Measurements from ENCODE around the gene PRR11. TPM values are rescaled to one million over a fixed set of nuclear protein-coding genes. Genes with fewer than 3 reads are reported as not detected.

The PRR11 gene
- total RNA-seq (2021; fragmentation: NEBNext Ultra II Directional; extraction: Animal tissue kit (Norgen Biotek cat#: 25700)) (81.1 and 83.0 TPM in 2 replicates), polyA plus RNA-seq (2011; rRNA removed) (21.0 and 32.7 TPM in 2 replicates), polyA minus RNA-seq (2011; rRNA and poly(A)+ RNA removed) (70.8 and 84.5 TPM in 2 replicates)
- polyA plus RNA-seq (2011; cell fraction: cytosol; rRNA removed), result 25.3 TPM
- polyA plus RNA-seq (2011; cell fraction: nucleus; rRNA removed), result 74.3 TPM
- polyA plus RNA-seq (2012, experiment 1 of 2), result 38.5 to 52.6 TPM (median 49.0 TPM) in 4 replicates
- 15.5 TPM for polyA plus RNA-seq (2012, experiment 2 of 2)
- polyA plus RNA-seq (2013, experiment 1 of 2), result 168 TPM
- polyA plus RNA-seq (2013, experiment 2 of 2), result 133 TPM
- 29.8 TPM for polyA minus RNA-seq (2011; cell fraction: cytosol; rRNA and poly(A)+ RNA removed)
- polyA minus RNA-seq (2011; cell fraction: nucleus; rRNA and poly(A)+ RNA removed), result 148 TPM
- long read RNA-seq, experiment 1, result 0 reads
- long read RNA-seq, experiment 2, partial matches to known transcripts, result 3 of 9 reads
- long read RNA-seq, experiment 2, other reads (novel, unspliced or antisense), result 5 of 9 reads

- H2AFZ ChIP-seq (ENCODE audit: low read length), result no peak within 1 kb of the TSS; the same call in 1 of the 2 replicates
- H4K8ac ChIP-seq (ENCODE audit: extremely low read depth, insufficient read depth, low read length), result peak within 1 kb of the TSS; percentile 93
- POLR2A ChIA-PET (ENCODE audit: partially characterized antibody), result interaction anchor here (0.6 to 2.8 kb wide), 17 partner anchors 8 to 638 kb away, joined by 3 to 32 read pairs (median 5); partner anchors contain the start of genes CLTC, SMG8 and TRIM37
- H3K36me3 ChIP-seq (ENCODE audit: control insufficient read depth in 2 of 4, insufficient read depth in 4 of 4, low read length in 3 of 4), result no peaks in the 10 kb centered on the region; a peak in 1 of 8 replicates
- H3K79me2 ChIP-seq (ENCODE audit: control insufficient read depth in 1 of 2, insufficient read depth in 2 of 2, low read length in 2 of 2), result peaks cover 10 to 86% of the 10 kb centered on the region in 2 experiments
- no peak within 1 kb of the TSS for H4K91ac ChIP-seq (replicated peaks; ENCODE audit: insufficient read length, low read length)
- no peak within 1 kb of the TSS for H2BK120ac ChIP-seq (replicated peaks; ENCODE audit: low read depth, low read length)
- peak within 1 kb of the TSS; percentile 91 to 99 (median 98) for H3K9ac ChIP-seq (replicated peaks in 1 of 4; ENCODE audit: extremely low read depth in 1 of 4, low read depth in 3 of 4, low read length in 3 of 4)
- 0 out of 2 replicates have a peak within 1 kb of the TSS, but pooled peaks have one; percentile 25 for H2BK15ac ChIP-seq (ENCODE audit: low read length)
- no peaks in the 10 kb centered on the region for H3K27me3 ChIP-seq (replicated peaks in 1 of 4; ENCODE audit: control insufficient read depth in 3 of 4, extremely low read depth in 1 of 4, insufficient read depth in 3 of 4, low read length in 3 of 4)
- H2AK5ac ChIP-seq (ENCODE audit: low read depth, low read length), result peak within 1 kb of the TSS; percentile 98; the same call in 1 of the 2 replicates
- peak within 1 kb of the TSS; percentile 79 to 92 for H3K4me2 ChIP-seq (ENCODE audit: insufficient read depth in 1 of 2, low read depth in 2 of 2, low read length in 2 of 2)
- H3K27ac ChIP-seq (ENCODE audit: low read depth, low read length), result peak within 1 kb of the TSS; percentile 92
- CTCF ChIA-PET (ENCODE audit: partially characterized antibody), result interaction anchor here (0.9 to 2.2 kb wide), 5 partner anchors 8 to 383 kb away, joined by 3 to 9 read pairs (median 3); no protein-coding TSS in a partner anchor
- H3K79me1 ChIP-seq (ENCODE audit: low read depth, low read length), result no peaks in the 10 kb centered on the region
- FAIRE-seq (peak; percentile 95), DNase-seq (ENCODE audit: low read depth in 1 of 2, low spot score in 2 of 2) (peak in 1 of 2 experiments; percentile 80)
- peak within 1 kb of the TSS; percentile 95; the same call in 1 of the 2 replicates for H2BK12ac ChIP-seq (ENCODE audit: low read depth, low read length)
- H3K23ac ChIP-seq (ENCODE audit: insufficient read length), result no peak within 1 kb of the TSS
- H3K14ac ChIP-seq (ENCODE audit: insufficient read length), result peak within 1 kb of the TSS; percentile 74
- H3K4ac ChIP-seq (replicated peaks; ENCODE audit: insufficient read length, low read depth, low read length), result peak within 1 kb of the TSS; percentile 81
- H4K20me1 ChIP-seq (replicated peaks in 1 of 2; ENCODE audit: control insufficient read depth in 1 of 2, insufficient read depth in 2 of 2, low read length in 2 of 2), result peaks cover 0 to 3% of the 10 kb centered on the region in 2 experiments
- peaks cover 9% of the 10 kb centered on the region for H3K23me2 ChIP-seq (ENCODE audit: low read depth, low read length)
- H2BK20ac ChIP-seq (ENCODE audit: low read length), result no peak within 1 kb of the TSS
- H3K9me3 ChIP-seq (ENCODE audit: insufficient read depth in 2 of 2, low read depth in 1 of 2, low read length in 1 of 2), result no peaks in the 10 kb centered on the region
- H3K4me3 ChIP-seq (ENCODE audit: extremely low read depth in 1 of 4, insufficient read depth in 2 of 4, low read depth in 3 of 4, low read length in 4 of 4), result peak within 1 kb of the TSS; percentile 90 to 96 (median 94)
- peak within 1 kb of the TSS; percentile 99 for H2BK5ac ChIP-seq (ENCODE audit: low read depth, low read length)
- peak within 1 kb of the TSS; percentile 97 for H4K5ac ChIP-seq (ENCODE audit: insufficient read length, low read depth, low read length)
- 3% methylated on average over 25 of the region's 25 CpGs; no CpG with 5 or more reads in 1 of the 2 experiments for WGBS, 2 experiments (ENCODE audit: extremely low coverage in 1 of 2, insufficient coverage in 1 of 2, insufficient read length in 1 of 2, insufficient replicate concordance in 2 of 2, low coverage in 1 of 2, low lambda C conversion rate in 2 of 2, missing lambda C conversion rate in 1 of 2)
- H3K56ac ChIP-seq (replicated peaks; ENCODE audit: insufficient read length, low read depth, low read length), result peak within 1 kb of the TSS; percentile 89
- H3K18ac ChIP-seq (ENCODE audit: extremely low read depth, low read length), result peak within 1 kb of the TSS; percentile 99
- H3K4me1 ChIP-seq (replicated peaks in 1 of 4; ENCODE audit: control insufficient read depth in 3 of 4, insufficient read depth in 4 of 4, low read length in 3 of 4), result peaks cover 0 to 8% (median 3%) of the 10 kb centered on the region in 4 experiments; a peak in 4 of 7 replicates
- TF ChIP-seq RXRA (IDR thresholded peaks at IDR 0.05; ENCODE audit: insufficient read depth, low read depth, low read length) (no peak), SP1 (IDR thresholded peaks at IDR 0.05; ENCODE audit: low read depth, low read length) (0 out of 2 replicates have a peak, but pooled peaks have one; percentile 70), KDM5A (IDR thresholded peaks at IDR 0.05; ENCODE audit: low read length) (peak; percentile 53; the same call in 1 of the 2 replicates), CHD2 (IDR thresholded peaks at IDR 0.05; ENCODE audit: low read length) (0 out of 2 replicates have a peak, but pooled peaks have one; percentile 74), ASH2L (IDR thresholded peaks at IDR 0.05; ENCODE audit: low read length) (peak; percentile 36), PHF8 (conservative IDR thresholded peaks at IDR 0.05; ENCODE audit: low read depth, low read length) (peak; percentile 37; the same call in 1 of the 2 replicates), SIN3A (conservative IDR thresholded peaks at IDR 0.05 in 1 of 2, IDR thresholded peaks at IDR 0.05 in 1 of 2; ENCODE audit: low read depth in 1 of 2, low read length in 2 of 2) (peak; percentile 3 to 90; a peak in 3 of 4 replicates), TAF1 (IDR thresholded peaks at IDR 0.05; ENCODE audit: low read depth, low read length) (0 out of 2 replicates have a peak, but pooled peaks have one; percentile 27)
Measured at GRCh38 chr17:59155439-59156177, at the start of gene PRR11. Gene PRR11, plus strand, starts transcription at chr17:59155746. Its CDS starts 14,007 bp downstream, at chr17:59169753.

Measured in H1 (cell line).